Breast epithelium (tissue), 3 donors: ENCODE data around the gene PLEKHN1.

Experiments used
- POLR2A ChIP-seq: fragments of 450-650 bp; IDR thresholded peaks from one replicate; pipeline ENCODE4 v1.6.1; 2016; ENCODE audit warnings: antibody characterized with exemption, mild to moderate bottlenecking, moderate library complexity
- POLR2AphosphoS5 ChIP-seq, 3 donors: sonication (generic); formaldehyde crosslinking; IDR thresholded peaks; one replicate each; pipeline ENCODE4 v1.6.1; 2017; ENCODE audit warnings: antibody characterized with exemption in 3 of 3
- TF ChIP-seq, protein P1 (sequence below), 3 donors: fragments of 450-650 bp; IDR thresholded peaks; one replicate each; pipeline ENCODE4 v1.5.1; 2016 to 2017; ENCODE audit warnings: antibody characterized with exemption in 3 of 3, mild to moderate bottlenecking in 3 of 3, moderate library complexity in 3 of 3

DNA sequence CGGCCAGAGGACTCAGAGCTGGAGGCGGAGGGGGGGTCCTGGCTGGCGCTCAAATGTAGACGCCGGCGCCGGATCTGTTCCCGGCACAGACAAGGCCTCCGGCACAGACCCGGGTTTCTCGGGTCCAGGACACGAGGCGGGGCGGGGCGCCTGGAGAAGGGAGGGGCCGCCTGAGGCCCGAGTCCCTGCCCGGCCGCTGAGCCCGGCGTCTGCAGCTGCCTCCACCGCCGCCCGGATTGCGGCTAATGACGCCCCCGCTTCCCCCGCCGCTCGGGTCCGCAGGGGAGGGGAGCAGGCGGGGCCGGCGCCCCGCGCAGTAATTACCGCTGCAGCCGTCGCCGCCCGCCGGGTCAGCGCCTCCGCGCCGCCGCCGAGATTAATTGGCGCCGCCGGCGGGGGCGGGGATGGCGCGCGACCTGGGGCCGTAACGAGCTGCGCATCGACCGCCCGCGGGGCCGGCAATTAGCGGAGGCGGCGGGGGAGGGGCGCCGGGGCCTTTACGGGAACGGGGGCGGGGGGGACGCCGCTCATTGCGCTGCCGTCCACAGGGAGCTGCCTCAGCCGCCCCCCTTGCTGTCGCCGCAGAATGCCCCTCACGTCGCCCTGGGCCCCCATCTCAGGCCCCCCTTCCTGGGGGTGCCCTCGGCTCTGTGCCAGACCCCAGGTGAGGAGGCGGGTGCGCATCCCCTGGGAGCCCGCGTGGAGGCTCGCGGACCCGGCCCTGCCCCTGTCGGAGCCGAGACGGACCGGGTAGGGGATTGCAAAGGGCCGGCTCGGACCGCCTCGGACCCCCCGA is 24.5 kb upstream of the PLEKHN1 start:
- TF ChIP-seq, protein P1, sequence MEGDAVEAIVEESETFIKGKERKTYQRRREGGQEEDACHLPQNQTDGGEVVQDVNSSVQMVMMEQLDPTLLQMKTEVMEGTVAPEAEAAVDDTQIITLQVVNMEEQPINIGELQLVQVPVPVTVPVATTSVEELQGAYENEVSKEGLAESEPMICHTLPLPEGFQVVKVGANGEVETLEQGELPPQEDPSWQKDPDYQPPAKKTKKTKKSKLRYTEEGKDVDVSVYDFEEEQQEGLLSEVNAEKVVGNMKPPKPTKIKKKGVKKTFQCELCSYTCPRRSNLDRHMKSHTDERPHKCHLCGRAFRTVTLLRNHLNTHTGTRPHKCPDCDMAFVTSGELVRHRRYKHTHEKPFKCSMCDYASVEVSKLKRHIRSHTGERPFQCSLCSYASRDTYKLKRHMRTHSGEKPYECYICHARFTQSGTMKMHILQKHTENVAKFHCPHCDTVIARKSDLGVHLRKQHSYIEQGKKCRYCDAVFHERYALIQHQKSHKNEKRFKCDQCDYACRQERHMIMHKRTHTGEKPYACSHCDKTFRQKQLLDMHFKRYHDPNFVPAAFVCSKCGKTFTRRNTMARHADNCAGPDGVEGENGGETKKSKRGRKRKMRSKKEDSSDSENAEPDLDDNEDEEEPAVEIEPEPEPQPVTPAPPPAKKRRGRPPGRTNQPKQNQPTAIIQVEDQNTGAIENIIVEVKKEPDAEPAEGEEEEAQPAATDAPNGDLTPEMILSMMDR (IDR thresholded peaks at IDR 0.05), result no peak
- TF ChIP-seq POLR2A (no peak), POLR2AphosphoS5 (IDR thresholded peaks at IDR 0.05) (no peak)
